GM23338 (cell line): ENCODE data around the gene TNNI3K. TPM values are rescaled to one million over a fixed set of nuclear protein-coding genes. Genes with fewer than 3 reads are reported as not detected.

Experiments
- ATAC-seq: fragments of 200-7000 bp; cut with Tn5 transposase; 3 replicates; pipeline ENCODE4 v1.9.1; 2020
- DNase-seq: peaks from one replicate; pipeline ENCODE4 v3.0.0-alpha.2; 2015; ENCODE audit warnings: low spot score
- H2AFZ ChIP-seq: fragments of 200-600 bp; sonication (generic); 2 replicates; pipeline ENCODE4 v1.8.0; 2016; ENCODE audit warnings: antibody characterized with exemption, mild to moderate bottlenecking, moderate library complexity
- H3F3A ChIP-seq: fragments of 200-600 bp; sonication (generic); replicated peaks from 2 replicates; pipeline ENCODE4 v1.8.0; 2017; ENCODE audit warnings: antibody characterized with exemption, mixed run types, low read depth
- H3K27ac ChIP-seq: fragments of 200-600 bp; sonication (generic); 2 replicates; pipeline ENCODE4 v1.6.1; 2016; ENCODE audit warnings: low read depth
- H3K27me3 ChIP-seq: fragments of 200-600 bp; sonication (generic); 2 replicates; pipeline ENCODE4 v1.8.0; 2016; ENCODE audit warnings: mild to moderate bottlenecking, mixed run types, moderate library complexity; ENCODE audit not compliant: insufficient read depth
- H3K36me3 ChIP-seq: fragments of 200-600 bp; sonication (generic); 2 replicates; pipeline ENCODE4 v1.8.0; 2016; ENCODE audit warnings: mild to moderate bottlenecking; ENCODE audit not compliant: insufficient read depth
- H3K4me1 ChIP-seq: fragments of 200-600 bp; sonication (generic); 2 replicates; pipeline ENCODE4 v1.8.0; 2016; ENCODE audit warnings: mild to moderate bottlenecking, moderate library complexity; ENCODE audit not compliant: insufficient read depth
- H3K4me2 ChIP-seq: fragments of 200-600 bp; sonication (generic); 2 replicates; pipeline ENCODE4 v1.7.1; 2017; ENCODE audit warnings: mixed run types
- H3K4me3 ChIP-seq: fragments of 200-600 bp; sonication (generic); 2 replicates; pipeline ENCODE4 v1.6.1; 2016; ENCODE audit warnings: mixed run types
- H3K79me2 ChIP-seq: fragments of 200-600 bp; sonication (generic); replicated peaks from 2 replicates; pipeline ENCODE4 v1.8.0; 2017; ENCODE audit warnings: mild to moderate bottlenecking; ENCODE audit not compliant: insufficient read depth
- H3K9me2 ChIP-seq: fragments of 200-600 bp; sonication (generic); 2 replicates; pipeline ENCODE4 v1.8.0; 2017; ENCODE audit not compliant: insufficient read depth
- H4K20me1 ChIP-seq: fragments of 200-600 bp; sonication (generic); replicated peaks from 2 replicates; pipeline ENCODE4 v1.8.0; 2017; ENCODE audit warnings: mild to moderate bottlenecking; ENCODE audit not compliant: insufficient read depth
- H3K27ac Mint-ChIP-seq: 2 replicates; pipeline ENCODE4 v1.8.0; 2020; ENCODE audit warnings: inconsistent platforms, mild to moderate bottlenecking, moderate library complexity, mixed read lengths
- H3K27me3 Mint-ChIP-seq: 3 replicates; pipeline ENCODE4 v1.8.0; 2022; ENCODE audit warnings: low read depth, mild to moderate bottlenecking, moderate library complexity, mixed read lengths, inconsistent platforms; ENCODE audit not compliant: insufficient read depth, poor library complexity
- H3K36me3 Mint-ChIP-seq: 3 replicates; pipeline ENCODE4 v1.8.0; 2021; ENCODE audit warnings: low read depth, mild to moderate bottlenecking, inconsistent platforms, moderate library complexity, mixed read lengths
- H3K4me1 Mint-ChIP-seq: 3 replicates; pipeline ENCODE4 v1.8.0; 2020; ENCODE audit warnings: mild to moderate bottlenecking, inconsistent platforms, mixed read lengths
- H3K4me3 Mint-ChIP-seq: 3 replicates; pipeline ENCODE4 v1.8.0; 2021; ENCODE audit warnings: moderate library complexity, mild to moderate bottlenecking, inconsistent platforms, mixed read lengths
- H3K9me3 Mint-ChIP-seq: 3 replicates; pipeline ENCODE4 v1.8.0; 2020; ENCODE audit warnings: moderate library complexity, mild to moderate bottlenecking, inconsistent platforms, mixed read lengths
- CREB1 ChIP-seq: fragments of 250-450 bp; sonication (Bioruptor Pico); IDR thresholded peaks from 2 replicates; pipeline ENCODE4 v1.5.0; 2020; ENCODE audit warnings: low read depth, mild to moderate bottlenecking, moderate library complexity
- CTCF ChIP-seq, 2 experiments: fragments of 200-600 bp in 1 of 2; sonication (generic) in 1 of 2; conservative IDR thresholded peaks; 2 replicates each; pipeline versions ENCODE4 v1.5.1 to v1.6.1; 2016 to 2017; ENCODE audit warnings: antibody characterized with exemption in 2 of 2, low read depth in 2 of 2, mild to moderate bottlenecking in 2 of 2, moderate library complexity in 1 of 2
- ETS1 ChIP-seq: IDR thresholded peaks from 2 replicates; pipeline ENCODE4 v1.6.1; 2016; ENCODE audit warnings: antibody characterized with exemption
- EZH2 ChIP-seq: fragments of 200-600 bp; sonication (generic); IDR thresholded peaks from one replicate; pipeline ENCODE4 v1.8.0; 2017; ENCODE audit warnings: antibody characterized with exemption, mild to moderate bottlenecking, low read depth; ENCODE audit not compliant: unreplicated experiment
- EZH2phosphoT487 ChIP-seq: fragments of 200-600 bp; sonication (generic); IDR thresholded peaks from one replicate; pipeline ENCODE4 v1.8.1; 2018; ENCODE audit warnings: antibody characterized with exemption; ENCODE audit not compliant: unreplicated experiment
- JUNB ChIP-seq: IDR thresholded peaks from one replicate; pipeline ENCODE4 v1.6.1; 2016; ENCODE audit warnings: antibody characterized with exemption; ENCODE audit not compliant: unreplicated experiment
- ZNF331 ChIP-seq: fragments of 250-450 bp; sonication (Bioruptor Pico); IDR thresholded peaks from 2 replicates; pipeline ENCODE4 v1.5.0; 2020; ENCODE audit warnings: low read depth, mild to moderate bottlenecking, moderate library complexity
- ZNF462 ChIP-seq: fragments of 250-450 bp; sonication (Bioruptor Pico); IDR thresholded peaks from 2 replicates; pipeline ENCODE4 v1.5.0; 2020; ENCODE audit warnings: mild to moderate bottlenecking, moderate library complexity
- polyA plus RNA-seq: library from polyadenylated mRNA; unstranded; fragments of >200 nt; fragmentation: Nextera tagmentation; extraction: Ambion mirVana; gene quantifications from 2 replicates; pipeline ENCODE4 v1.2.1, GENCODE V29; 2016
- total RNA-seq: library from RNA; depleted of rRNA; stranded (reverse); fragments of >200 nt; shearing (Covaris generic); gene quantifications from 2 replicates; pipeline ENCODE4 v1.2.3, GENCODE V29; 2014
- TF ChIP-seq, protein P1 (sequence below): IDR thresholded peaks from one replicate; pipeline ENCODE4 v1.6.1; 2018; ENCODE audit warnings: antibody characterized with exemption; ENCODE audit not compliant: unreplicated experiment

Gene TNNI3K
- total and polyA plus RNA-seq, 2 experiments from 2014 or later = not detected

DNA sequence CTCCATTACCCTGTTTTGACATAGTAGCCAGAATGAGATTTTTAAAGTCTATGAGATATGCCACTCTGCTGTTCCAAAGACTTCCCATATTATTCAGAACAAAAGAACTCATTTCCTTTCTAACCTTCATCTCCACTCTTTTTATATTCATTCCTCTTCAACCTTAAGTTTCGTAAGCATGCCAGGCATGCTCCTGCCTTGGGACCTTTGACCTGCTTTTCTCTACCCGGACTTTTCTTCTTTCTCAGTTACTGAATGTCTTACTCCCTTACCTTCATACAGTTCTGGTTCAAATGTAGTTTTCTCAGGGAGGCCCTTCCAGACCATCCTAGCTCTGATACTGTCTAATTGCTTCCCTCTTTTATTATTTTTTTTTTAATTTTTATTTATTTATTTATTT, 81.1 kb downstream of the TNNI3K start (continued):
- TF ChIP-seq ZNF462 (no peak), CREB1 (no peak)

- Histone ChIP-seq H3K79me2 (no peaks in the 10 kb centered on the region), H4K20me1 (no peaks in the 10 kb centered on the region), H2AFZ (no peak overlapping the region), H3K36me3 (no peaks in the 10 kb centered on the region), H3K4me3 (no peak overlapping the region), H3K9me2 (no peaks in the 10 kb centered on the region), H3K27ac (no peak overlapping the region), H3K4me2 (no peak overlapping the region), H3F3A (no peaks in the 10 kb centered on the region), H3K27me3 (no peaks in the 10 kb centered on the region), H3K4me1 (no peaks in the 10 kb centered on the region)
- H3K36me3 Mint-ChIP-seq = no peaks in the 10 kb centered on the region
- no peaks in the 10 kb centered on the region for H3K27me3 Mint-ChIP-seq
- DNase-seq (no peak), ATAC-seq (no peak)
- no peak overlapping the region for H3K4me3 Mint-ChIP-seq
- peaks cover 13% of the 10 kb centered on the region for H3K4me1 Mint-ChIP-seq
- H3K27ac Mint-ChIP-seq = no peak overlapping the region
- H3K9me3 Mint-ChIP-seq = no peaks in the 10 kb centered on the region
- TF ChIP-seq ETS1 (no peak), EZH2phosphoT487 (no peak), EZH2 (no peak), CREB1 (no peak), JUNB (no peak), ZNF331 (CRISPR knock-in tag) (no peak), CTCF (conservative IDR thresholded peaks at IDR 0.05; ENCODE audit: low read depth in 2 of 2) (no peak)
- TF ChIP-seq, protein P1, sequence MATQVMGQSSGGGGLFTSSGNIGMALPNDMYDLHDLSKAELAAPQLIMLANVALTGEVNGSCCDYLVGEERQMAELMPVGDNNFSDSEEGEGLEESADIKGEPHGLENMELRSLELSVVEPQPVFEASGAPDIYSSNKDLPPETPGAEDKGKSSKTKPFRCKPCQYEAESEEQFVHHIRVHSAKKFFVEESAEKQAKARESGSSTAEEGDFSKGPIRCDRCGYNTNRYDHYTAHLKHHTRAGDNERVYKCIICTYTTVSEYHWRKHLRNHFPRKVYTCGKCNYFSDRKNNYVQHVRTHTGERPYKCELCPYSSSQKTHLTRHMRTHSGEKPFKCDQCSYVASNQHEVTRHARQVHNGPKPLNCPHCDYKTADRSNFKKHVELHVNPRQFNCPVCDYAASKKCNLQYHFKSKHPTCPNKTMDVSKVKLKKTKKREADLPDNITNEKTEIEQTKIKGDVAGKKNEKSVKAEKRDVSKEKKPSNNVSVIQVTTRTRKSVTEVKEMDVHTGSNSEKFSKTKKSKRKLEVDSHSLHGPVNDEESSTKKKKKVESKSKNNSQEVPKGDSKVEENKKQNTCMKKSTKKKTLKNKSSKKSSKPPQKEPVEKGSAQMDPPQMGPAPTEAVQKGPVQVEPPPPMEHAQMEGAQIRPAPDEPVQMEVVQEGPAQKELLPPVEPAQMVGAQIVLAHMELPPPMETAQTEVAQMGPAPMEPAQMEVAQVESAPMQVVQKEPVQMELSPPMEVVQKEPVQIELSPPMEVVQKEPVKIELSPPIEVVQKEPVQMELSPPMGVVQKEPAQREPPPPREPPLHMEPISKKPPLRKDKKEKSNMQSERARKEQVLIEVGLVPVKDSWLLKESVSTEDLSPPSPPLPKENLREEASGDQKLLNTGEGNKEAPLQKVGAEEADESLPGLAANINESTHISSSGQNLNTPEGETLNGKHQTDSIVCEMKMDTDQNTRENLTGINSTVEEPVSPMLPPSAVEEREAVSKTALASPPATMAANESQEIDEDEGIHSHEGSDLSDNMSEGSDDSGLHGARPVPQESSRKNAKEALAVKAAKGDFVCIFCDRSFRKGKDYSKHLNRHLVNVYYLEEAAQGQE = no peak
Measured at GRCh38 chr1:74317663-74318062, 82.5 kb downstream of the TNNI3K start.
